ENCODE results near the gene PPP1R14C.

PPP1R14C gene

DNA sequence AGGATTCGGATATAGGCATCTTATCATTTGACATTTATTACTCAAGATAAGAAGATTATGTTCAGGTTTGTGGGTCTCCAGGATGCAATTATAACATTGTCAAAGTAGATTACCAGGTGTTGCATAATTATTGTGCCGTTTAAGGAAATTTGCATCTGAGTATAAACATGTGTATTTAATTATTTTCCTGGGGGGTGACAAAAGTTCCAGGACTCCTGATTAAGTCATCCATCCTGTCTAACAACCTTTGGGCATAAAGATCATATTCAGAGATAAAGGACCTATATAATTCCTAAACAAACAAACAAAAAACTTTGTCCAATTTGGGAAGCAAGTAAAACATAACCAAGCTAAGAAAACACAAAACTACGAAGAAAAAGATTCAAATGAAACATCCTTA lies 3.3 kb upstream of the PPP1R14C start:
- DNase-seq = no peak

DNA sequence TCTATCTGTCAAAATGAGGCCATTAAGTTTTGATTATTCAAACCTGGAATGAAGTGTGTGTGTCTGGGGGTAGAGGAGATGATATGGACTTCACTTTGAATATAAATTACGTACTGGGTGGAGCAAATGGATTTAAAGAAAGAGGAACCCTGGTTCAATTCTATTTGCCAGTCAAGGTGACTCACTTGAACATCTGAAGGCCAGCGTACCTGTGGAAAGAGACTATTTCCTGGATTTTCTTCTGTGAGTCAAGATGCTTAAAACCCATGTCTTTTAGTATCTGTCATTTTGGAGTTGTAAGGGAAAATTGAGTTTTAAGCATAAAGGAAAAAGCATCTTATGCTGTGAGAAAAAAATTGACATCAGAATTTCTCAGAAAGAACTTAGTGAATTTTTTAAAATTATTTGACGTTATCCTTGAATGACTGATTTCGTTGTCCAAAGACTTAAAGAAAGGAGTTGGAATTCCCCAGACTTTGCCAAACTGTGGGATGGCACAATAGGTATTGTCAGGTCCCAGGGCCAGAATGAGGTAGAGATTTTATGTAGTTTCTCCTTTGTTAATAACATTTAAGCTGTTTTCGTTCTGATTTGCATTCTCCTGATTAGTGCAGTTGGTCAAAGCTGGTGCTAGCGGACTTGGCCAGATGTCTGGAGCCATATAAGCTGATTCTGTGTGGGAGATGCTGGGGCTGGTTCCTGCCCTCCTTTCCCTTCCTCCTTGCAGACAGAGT lies 2.4 kb upstream of the PPP1R14C start:
- DNase-seq = no peak

DNA sequence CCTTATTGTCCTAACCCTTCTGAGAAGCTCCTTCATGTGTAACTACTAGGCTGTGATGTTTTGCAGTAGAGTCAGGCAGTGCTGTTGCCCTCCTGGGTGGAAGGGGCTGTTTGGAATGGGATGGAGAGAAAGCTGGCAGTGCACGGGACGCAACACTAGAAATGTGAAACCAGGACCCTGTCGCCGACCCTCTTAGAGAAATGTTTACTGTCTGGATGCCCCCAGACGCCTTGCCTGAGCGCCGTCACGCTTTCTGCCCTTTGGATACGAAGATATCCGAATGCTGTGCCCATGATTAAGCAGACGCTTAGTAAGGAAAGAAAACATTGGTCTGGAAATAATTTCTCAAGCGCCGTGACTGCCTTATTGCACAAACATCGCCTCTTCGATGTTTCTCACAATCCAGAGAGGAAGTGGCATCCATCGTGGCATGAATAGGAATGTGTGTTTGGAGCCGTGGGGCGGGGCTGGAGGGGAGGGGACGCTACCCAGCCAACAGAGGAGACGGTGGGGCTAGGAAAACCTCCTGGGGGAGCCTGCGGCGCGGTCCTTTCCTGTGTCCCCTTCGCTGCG lies 661 bp upstream of the PPP1R14C start:
- DNase-seq = no peak

DNA sequence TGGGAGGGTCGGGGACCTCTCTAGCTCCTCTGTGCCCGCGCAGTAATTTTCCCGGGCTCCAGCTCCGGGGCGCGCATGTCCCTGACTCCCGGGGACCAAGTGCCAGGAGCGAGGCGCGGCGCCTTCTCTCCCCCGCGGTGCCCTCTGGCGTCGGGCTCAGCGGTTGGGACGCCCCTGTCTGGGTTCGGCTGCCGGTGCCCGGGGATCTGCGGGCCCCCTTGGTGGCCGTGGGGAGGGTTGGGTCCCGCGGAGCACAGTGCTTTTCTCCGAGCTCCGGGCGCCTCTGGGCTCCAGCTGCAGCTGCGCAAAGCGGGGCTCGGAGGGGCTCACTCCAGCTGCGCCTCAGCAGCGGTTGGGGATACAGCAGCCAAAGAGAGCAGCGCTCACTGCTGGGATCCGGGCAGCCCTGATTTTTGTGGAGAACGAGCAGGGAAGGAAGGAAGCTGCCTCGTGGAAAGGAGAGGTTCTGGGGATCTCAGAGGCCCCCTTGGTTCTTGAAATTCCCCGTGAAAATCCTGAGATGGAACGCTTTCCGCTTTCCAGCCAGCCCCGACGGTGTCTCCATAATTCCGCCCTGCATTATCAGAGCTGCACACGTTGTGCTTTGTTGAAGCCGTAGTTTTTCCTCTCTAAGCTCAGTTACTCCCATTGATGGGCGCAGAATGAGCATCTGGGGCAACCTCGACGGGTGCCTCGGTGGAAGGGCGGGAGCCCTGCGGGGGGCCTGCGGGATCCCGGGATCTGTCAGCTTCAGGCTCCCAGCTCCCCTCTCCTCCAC lies 861 bp downstream of the PPP1R14C start:
- DNase-seq = no peak

DNA sequence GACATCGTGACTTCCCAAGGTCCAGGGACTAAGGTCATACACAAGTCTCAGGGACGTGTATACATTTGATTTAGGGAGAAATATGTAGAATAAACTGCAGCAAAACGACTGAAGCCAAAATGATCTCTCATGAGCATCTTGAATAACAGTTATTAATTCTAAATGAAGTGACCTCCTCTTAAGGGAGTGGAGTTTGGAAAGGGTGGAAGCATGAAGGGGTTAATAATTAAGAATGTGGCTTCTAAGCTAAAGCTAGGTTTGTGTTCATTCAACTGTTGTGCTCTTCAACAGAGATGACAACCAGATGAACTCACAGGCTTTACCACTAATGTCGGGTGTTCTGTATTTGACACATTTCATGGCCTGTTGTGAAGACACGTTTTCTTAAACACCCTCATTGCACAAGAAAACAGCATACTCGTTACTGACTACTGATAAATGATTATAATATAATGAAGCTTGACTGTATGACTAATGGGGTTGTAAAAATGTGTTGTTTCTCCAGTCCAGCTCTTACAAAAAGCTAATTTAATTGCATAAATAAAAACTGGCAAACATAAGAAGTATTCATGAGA lies 1.5 kb downstream of the PPP1R14C start:
- DNase-seq = no peak

DNA sequence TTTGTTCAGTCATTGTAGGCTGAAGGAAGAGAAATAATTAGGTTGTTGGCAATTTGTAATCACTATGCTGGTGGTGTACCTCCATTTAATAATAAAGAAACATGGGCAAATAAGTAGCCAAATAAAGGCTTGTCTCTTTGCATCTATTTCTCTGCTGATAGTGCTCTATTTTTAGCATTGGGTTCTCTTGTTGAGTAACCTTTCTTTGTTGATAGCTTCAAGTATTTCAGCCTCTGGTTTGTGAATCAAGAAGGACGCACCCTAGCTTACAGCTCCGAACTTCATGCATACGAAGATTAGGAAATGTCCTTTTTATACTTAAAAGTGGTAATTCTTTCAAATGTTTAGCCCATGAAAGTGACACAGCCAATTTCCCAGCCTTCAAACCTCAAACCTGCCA lies 2.6 kb downstream of the PPP1R14C start:
- no peak for DNase-seq

DNA sequence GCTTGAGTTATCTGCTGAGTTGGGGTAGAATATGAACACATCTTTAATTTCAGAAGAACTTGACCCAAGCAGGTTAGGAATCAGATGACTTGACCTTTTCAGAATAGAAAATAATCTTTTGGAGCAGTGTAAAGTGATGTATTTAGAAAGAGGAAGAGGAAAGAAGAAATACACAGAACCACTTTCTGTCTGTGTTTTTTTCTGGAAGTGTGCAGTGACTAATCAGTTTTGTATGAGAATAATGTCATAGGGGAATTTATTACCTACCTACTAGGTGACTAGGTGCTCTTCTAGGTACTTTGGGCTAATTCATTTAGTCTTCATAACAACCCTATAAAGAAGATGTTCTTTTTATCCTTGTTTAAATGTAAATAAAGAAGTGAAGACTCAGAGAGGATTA lies 3.0 kb downstream of the PPP1R14C start:
- no peak for DNase-seq

DNA sequence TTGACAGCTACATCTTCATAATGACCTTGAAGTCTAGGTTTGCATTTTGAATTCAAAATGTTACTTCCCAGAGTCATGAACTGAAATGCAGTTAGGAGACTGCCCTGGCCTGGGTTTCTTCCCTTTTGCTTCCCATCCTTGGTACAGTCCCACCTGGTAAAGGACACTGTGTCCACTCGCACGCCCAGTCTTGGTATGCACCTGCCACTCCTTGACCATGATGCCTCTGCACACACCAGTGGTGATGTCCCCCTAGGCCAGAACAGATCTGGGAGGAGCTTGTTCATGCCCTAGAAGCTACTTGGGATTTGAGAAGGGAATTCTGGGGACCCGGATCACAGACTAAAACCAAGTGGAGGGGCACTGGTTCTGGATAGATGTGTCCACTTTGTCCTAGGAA lies 3.6 kb downstream of the PPP1R14C start:
- DNase-seq = no peak

DNA sequence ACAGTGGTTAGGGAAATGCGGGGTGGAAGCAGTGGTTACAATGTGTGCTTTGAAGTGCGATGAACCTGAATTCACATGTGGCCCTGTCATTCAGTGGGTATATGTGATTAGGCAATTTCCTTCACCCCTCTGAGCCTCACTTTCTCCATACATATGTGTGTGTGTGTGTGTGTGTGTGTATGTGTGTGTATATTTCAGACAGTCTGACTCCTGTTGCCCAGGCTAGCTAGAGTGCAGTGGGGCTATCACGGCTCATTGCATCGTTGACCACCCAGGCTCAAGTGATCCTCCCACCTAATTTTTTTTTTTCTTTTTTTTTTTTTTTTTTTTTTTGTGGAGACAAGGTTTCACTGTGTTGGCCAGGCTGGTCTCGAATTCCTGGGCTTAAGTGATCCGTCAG lies 6.3 kb downstream of the PPP1R14C start:
- DNase-seq = no peak

DNA sequence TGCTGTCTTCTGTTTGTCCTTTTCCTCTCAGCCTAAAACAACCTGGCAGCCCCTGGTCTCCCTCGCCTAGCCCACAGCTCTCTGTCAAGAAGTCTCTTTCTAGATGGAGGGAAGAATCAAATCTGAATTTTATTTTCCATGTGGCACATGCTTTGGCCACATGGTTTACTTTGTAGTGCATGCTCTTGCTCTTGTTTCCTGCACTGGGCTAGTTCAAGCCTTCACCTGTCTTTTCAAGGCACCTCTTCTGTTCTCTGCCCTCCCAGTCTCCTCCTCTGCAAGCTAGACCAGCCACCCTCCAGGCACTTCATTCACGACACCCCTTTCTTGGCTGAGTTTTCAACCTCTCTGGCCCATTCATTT lies 7.6 kb downstream of the PPP1R14C start:
- no peak for DNase-seq

DNA sequence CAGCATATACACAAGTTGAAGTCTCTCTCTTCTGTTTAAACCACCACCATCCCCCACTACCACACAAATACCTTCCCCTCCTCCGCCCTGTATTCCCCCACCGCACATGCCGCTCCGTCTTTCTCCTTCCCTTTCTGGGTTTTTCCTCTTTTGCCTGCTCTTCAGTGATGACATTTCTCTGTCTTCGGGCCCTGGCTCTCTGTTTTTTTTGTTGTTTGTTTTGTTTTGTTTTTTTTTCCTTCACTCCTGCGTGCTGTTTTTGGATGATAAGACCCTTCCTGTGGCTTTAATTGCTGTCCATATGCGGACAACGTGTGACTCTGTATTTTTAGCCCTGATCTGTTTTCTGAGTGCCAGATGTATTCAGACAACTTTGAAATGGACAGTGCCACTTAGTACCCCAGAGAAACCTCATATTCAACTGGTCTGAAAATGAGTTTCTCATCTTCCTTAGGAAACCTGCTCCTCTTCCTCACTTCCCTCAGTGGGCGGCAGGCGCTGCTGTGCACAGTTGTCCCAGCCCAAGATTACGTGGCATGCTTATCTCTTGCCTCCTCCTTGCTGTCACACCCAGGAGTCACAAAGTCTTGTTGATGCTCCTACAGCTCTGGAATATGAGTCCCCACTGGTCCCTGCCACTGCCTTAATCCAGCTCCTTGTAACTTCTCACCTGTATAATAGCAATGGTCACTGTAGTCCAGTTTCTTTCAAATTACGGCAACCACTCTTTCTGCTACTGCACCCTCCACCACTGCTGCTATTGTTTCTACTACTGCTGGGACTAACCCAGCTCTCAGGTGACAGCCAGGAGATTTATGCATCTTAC lies 8.2 kb downstream of the PPP1R14C start:
- no peak for DNase-seq

DNA sequence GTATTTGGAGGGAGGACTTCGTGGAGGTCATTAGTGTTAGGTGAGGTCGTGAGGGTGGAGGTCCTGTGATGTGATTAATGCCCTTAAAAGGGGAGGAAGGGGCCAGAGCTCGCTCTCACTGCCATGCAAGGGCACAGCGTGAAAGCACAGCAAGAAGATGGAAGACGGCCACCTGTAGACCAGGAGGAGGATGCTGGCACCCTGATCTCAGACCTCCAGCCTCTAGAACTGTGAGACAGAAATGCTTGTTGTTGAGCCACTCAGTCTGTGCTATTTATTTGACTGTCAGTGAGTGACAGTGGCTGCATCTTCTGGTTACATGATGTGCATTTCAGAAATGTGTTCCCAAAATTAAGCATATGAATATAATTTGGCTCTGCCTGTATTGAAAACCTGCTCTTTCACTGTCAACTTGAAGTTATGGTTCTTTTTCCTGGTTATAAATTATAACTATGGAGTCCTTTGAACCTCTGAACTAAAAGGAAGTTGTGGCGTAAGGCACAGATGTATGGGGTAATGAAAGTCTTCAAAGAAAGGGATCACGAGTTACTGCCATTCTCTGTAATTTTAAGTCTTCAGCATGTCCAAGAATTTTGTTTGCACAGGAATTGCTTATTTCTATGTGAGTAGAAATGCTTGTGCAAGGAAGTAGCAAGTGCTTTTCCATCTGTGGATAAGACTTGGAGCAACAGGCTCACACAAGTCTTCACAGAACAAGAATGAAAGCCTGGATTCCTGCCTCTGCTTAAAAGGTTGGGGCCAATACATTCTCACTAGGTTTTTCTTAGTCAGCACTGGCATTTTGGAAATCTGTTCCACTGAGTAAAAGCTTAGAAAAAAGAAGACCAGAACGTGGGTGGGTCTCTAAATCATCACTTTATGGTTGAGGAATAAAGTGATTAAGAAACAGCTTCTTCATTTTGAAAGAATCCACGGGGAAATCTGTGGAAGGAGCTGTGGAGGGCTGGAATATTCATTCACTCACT lies 10.3 kb downstream of the PPP1R14C start:
- DNase-seq = no peak

DNA sequence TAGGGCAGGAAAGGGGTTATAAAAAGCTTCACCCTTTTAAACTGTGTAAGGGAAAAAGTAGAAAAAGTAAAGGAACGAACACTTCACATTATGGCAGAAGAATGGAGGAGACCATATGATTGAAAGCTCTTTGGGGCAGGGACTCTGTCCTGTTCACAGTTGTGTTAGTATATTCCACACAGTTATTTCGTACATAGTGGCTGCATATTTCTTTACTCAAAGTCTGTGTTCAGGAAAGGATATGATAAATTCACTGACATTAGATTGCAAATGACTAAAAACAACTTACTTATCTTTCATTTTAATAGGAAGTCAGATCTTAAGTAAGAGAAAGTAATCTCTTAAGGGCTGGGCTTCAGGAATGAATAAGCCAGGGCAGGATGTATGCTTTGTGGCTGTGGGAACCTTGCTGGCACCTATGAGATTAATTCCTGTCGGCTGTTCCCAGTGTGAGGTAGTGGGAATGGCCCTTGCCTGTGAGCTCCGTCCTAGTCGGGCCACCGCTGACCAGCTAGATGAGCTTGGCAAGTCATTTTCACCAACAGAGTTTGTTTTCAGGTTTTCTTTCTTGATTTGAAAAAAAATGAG lies 11.2 kb downstream of the PPP1R14C start:
- no peak for DNase-seq

DNA sequence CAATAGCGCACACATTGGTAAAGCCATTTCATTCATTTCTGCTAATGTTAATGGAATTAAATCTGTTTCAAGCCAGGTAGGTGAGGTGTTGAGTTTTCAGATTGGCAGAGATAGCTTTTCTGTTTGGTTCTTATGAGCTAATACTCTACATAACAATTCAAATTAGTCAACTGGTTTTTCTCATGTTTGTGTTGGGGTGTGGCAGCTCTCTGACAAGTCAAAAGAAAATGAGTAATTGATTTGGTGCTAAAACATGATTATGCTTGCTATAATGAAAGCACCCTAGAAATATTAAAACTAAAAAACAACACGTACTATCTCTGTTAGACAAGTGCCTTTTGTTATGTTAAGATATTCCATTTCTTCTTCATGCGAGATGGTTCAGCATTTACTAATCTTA lies 13.6 kb downstream of the PPP1R14C start:
- DNase-seq = no peak

DNA sequence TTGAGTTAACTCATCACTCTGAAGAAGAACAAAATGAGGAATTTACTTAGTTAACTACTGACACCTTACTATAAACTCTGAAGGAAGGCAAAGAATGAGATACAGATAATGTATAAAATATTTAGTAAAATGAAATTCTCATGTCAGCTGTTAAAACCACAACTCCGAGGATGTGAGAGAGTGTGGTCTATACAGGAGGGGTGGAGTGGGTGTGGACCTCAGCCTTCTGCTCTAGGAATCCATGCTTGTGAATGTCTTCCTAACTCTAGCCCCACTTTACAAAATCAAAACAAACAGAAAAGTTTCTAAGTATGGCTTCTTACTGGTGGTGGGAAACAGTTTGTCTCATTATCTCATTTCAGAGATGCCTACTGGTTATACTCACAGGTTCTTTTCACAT lies 14.2 kb downstream of the PPP1R14C start:
- no peak for DNase-seq

DNA sequence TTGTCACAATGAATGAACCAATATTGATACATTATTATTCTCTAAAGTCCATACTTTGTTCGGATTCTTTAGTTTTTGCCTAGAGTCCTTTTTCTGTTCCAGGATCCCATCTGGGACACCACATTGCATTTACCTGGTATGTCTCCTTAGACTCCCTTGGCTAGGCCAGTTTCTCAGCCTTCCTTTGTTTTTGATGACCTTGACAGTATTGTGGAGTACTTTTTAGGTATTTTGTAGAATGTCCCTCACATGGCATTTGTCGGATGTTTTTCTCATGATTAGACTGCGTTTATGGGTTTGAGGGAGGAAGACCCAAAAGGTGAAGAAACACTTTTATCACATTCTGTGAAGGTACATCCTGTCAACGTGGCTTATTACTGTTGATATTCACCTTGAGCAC lies 16.9 kb downstream of the PPP1R14C start:
- DNase-seq = no peak

DNA sequence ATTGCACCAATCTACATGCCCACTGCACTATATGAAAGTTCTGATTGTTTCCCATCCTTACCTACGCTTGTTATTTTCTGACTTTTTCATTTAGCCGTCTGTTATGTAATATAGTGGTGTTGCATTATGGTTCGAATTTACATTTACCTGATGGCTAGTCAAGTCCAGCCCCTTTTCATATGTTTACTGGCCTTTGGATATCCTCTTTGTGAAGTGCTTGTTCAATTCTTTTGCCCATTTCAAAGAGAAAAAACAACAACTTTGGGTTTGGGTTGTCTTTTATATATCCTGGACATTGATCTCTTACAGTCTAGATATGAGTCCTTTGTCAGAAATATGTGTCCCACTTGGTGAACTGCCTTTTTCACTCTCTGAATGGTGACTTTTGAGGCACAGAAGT lies 21.1 kb downstream of the PPP1R14C start:
- no peak for DNase-seq

DNA sequence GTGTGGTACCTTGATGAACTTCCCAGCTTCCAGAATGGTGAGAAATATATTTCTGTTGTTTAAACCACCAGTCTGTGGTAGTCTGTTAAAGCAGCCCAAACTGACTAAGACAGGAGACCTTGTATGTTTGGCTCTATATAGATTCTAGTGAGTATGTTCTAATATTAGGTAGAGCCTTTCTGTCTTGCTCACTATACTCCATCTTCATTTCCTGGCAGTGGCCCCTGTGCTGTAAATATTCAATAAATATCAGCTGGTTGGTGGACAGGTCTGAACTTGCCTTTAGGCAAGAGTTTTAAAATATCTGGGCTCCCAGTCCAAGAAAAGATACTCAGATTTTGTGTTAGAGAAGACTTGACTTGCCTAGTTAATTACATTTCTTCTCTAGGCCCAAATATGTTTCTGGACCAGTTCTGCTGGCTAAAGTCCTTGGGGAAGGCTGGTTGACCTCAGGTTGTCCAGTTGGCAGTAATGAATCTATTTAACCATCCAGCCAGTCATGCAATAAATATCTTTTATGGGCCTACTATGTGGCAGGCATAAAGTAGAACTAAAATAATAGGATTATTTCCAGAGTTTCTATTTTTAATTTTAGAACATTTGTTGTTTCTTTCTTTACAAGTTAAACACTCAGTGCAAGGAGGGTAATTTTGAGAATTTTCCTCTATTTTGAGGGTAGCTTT lies 22.3 kb downstream of the PPP1R14C start:
- no peak for DNase-seq

DNA sequence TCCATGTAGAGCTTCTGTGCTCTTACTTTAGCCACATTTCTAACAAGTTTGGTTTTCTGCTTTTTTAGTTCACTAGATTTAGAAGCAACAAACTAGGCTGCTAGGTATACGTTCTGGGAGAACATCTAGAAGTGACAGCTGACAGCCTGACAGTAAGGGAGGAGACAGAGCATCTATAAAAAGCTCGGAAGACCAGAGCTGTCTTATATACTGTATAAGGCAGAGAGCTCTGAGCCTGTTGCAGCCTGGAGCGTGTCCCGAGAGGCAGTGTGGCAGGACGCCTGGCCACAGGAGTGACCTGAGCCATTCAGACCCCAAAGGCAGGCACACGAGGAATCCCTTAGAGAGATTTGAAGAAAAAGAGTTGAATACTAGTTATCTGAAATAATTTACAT lies 24.6 kb downstream of the PPP1R14C start:
- DNase-seq = no peak

DNA sequence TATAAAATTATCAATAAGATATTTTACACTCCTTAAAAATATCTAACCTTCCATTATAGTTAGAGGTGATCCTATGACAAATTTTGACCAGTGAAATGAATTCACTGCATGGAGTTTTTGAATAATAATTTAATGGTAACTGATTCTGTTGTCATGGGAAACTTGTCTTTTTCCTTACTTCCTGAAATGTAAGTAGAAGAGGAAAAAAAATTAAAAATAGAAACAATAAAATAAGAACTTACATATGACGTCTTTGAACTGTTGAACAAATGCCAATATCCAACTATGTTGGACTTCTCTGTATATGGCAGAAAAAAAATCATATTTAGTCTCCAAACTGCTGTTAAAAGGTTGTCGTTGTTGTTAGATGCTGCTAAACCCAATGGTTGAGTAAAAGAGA lies 26.3 kb downstream of the PPP1R14C start:
- no peak for DNase-seq

DNA sequence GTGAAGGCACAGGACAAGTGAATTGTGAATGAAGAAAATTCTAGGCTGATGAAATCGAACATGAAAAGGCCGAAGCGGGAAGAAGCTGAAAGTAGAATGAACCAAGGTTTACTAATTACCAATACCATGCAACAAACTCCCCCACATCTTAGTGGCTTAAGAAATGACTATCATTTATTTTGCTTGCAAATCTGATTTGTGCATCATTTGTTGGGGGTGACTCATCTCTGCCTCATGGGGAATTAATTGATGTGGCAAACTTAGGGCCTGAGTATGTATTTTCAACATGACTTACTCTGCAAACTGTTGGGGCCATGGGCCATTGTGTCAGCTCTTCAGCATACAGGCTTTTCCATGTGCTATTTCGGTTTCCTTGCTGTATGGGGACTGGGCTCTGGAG lies 26.8 kb downstream of the PPP1R14C start:
- DNase-seq = no peak

Data from NCI-H2081 treated with DMSO at 0.1 percent for 48 hours (cell line).